Liver (tissue), 3 donors: ENCODE results near the gene ANO4.

Experiments
- GABPA ChIP-seq, 2 donors: IDR thresholded peaks in 1 of 2; conservative IDR thresholded peaks in 1 of 2; 2 replicates each; pipeline ENCODE4 v1.6.1; 2016; ENCODE audit warnings: antibody characterized with exemption in 2 of 2, mild to moderate bottlenecking in 1 of 2, moderate library complexity in 1 of 2
- HNF4A ChIP-seq, 2 donors: conservative IDR thresholded peaks; 2 replicates each; pipeline ENCODE4 v1.6.1; 2016; ENCODE audit warnings: antibody characterized with exemption in 2 of 2, mild to moderate bottlenecking in 2 of 2
- HNF4G ChIP-seq: IDR thresholded peaks from 2 replicates; pipeline ENCODE4 v1.6.1; 2016; ENCODE audit warnings: antibody characterized with exemption
- JUND ChIP-seq, 2 donors: IDR thresholded peaks; 2 replicates each; pipeline ENCODE4 v1.6.1; 2016; ENCODE audit warnings: antibody characterized with exemption in 2 of 2
- RAD21 ChIP-seq, 2 donors: IDR thresholded peaks; 2 replicates each; pipeline ENCODE4 v1.6.1; 2016; ENCODE audit warnings: antibody characterized with exemption in 2 of 2, mild to moderate bottlenecking in 2 of 2
- SP1 ChIP-seq: IDR thresholded peaks from 2 replicates; pipeline ENCODE4 v1.6.1; 2018; ENCODE audit warnings: antibody characterized with exemption, mild to moderate bottlenecking
- TAF1 ChIP-seq: conservative IDR thresholded peaks from 2 replicates; pipeline ENCODE4 v1.6.1; 2016; ENCODE audit warnings: antibody characterized with exemption, mild to moderate bottlenecking
- YY1 ChIP-seq: IDR thresholded peaks from 2 replicates; pipeline ENCODE4 v1.6.1; 2016; ENCODE audit warnings: antibody characterized with exemption, mild to moderate bottlenecking
- TF ChIP-seq, protein P1 (sequence below): fragments of 150-350 bp; IDR thresholded peaks from 2 replicates; pipeline ENCODE4 v1.5.1; 2017; ENCODE audit warnings: improper control_type of control experiment, low read depth, low read length; ENCODE audit not compliant: missing input control
- TF ChIP-seq, protein P2 (sequence below): IDR thresholded peaks from 2 replicates; pipeline ENCODE4 v1.6.1; 2016; ENCODE audit warnings: antibody characterized with exemption, mild to moderate bottlenecking
- TF ChIP-seq, protein P3 (sequence below): IDR thresholded peaks from 2 replicates; pipeline ENCODE4 v1.6.1; 2016; ENCODE audit warnings: antibody characterized with exemption
- TF ChIP-seq, protein P4 (sequence below): IDR thresholded peaks from 2 replicates; pipeline ENCODE4 v1.6.1; 2016; ENCODE audit warnings: antibody characterized with exemption
- TF ChIP-seq, protein P5 (sequence below): IDR thresholded peaks from 2 replicates; pipeline ENCODE4 v1.6.1; 2016; ENCODE audit warnings: antibody characterized with exemption
- donor health status: healthy.
- donor health status: healthy.

DNA sequence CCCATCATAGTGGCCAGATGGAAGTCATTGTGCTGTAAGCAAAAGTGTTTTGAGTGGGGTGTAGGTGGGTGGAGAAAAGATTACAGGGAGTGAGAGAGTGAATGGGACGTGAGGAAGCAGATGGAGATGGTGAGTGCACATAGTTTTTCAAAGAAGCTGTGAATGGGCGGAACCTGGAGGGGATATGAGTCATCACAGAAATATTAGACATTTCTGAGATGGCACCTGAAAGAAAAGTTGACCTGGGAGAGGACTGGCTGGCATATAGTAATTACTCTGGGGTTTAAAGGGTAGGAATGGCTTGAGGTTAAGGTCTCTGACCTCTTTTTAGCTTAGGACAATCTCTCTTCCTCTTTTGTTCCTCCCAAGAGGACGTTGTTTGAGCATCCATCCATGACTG is 50.5 kb downstream of the ANO4 start:
- TF ChIP-seq, protein P1, sequence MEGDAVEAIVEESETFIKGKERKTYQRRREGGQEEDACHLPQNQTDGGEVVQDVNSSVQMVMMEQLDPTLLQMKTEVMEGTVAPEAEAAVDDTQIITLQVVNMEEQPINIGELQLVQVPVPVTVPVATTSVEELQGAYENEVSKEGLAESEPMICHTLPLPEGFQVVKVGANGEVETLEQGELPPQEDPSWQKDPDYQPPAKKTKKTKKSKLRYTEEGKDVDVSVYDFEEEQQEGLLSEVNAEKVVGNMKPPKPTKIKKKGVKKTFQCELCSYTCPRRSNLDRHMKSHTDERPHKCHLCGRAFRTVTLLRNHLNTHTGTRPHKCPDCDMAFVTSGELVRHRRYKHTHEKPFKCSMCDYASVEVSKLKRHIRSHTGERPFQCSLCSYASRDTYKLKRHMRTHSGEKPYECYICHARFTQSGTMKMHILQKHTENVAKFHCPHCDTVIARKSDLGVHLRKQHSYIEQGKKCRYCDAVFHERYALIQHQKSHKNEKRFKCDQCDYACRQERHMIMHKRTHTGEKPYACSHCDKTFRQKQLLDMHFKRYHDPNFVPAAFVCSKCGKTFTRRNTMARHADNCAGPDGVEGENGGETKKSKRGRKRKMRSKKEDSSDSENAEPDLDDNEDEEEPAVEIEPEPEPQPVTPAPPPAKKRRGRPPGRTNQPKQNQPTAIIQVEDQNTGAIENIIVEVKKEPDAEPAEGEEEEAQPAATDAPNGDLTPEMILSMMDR: no peak
- TF ChIP-seq, protein P2, sequence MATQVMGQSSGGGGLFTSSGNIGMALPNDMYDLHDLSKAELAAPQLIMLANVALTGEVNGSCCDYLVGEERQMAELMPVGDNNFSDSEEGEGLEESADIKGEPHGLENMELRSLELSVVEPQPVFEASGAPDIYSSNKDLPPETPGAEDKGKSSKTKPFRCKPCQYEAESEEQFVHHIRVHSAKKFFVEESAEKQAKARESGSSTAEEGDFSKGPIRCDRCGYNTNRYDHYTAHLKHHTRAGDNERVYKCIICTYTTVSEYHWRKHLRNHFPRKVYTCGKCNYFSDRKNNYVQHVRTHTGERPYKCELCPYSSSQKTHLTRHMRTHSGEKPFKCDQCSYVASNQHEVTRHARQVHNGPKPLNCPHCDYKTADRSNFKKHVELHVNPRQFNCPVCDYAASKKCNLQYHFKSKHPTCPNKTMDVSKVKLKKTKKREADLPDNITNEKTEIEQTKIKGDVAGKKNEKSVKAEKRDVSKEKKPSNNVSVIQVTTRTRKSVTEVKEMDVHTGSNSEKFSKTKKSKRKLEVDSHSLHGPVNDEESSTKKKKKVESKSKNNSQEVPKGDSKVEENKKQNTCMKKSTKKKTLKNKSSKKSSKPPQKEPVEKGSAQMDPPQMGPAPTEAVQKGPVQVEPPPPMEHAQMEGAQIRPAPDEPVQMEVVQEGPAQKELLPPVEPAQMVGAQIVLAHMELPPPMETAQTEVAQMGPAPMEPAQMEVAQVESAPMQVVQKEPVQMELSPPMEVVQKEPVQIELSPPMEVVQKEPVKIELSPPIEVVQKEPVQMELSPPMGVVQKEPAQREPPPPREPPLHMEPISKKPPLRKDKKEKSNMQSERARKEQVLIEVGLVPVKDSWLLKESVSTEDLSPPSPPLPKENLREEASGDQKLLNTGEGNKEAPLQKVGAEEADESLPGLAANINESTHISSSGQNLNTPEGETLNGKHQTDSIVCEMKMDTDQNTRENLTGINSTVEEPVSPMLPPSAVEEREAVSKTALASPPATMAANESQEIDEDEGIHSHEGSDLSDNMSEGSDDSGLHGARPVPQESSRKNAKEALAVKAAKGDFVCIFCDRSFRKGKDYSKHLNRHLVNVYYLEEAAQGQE: no peak
- TF ChIP-seq JUND (IDR thresholded peaks at IDR 0.05) (no peak), GABPA (IDR thresholded peaks at IDR 0.05 in 1 of 2, conservative IDR thresholded peaks at IDR 0.05 in 1 of 2) (no peak), YY1 (no peak), HNF4A (conservative IDR thresholded peaks at IDR 0.05) (no peak), RAD21 (IDR thresholded peaks at IDR 0.05) (no peak), HNF4G (no peak), TAF1 (no peak), SP1 (no peak)
- TF ChIP-seq, protein P3, sequence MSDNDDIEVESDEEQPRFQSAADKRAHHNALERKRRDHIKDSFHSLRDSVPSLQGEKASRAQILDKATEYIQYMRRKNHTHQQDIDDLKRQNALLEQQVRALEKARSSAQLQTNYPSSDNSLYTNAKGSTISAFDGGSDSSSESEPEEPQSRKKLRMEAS: no peak
- TF ChIP-seq, protein P4, sequence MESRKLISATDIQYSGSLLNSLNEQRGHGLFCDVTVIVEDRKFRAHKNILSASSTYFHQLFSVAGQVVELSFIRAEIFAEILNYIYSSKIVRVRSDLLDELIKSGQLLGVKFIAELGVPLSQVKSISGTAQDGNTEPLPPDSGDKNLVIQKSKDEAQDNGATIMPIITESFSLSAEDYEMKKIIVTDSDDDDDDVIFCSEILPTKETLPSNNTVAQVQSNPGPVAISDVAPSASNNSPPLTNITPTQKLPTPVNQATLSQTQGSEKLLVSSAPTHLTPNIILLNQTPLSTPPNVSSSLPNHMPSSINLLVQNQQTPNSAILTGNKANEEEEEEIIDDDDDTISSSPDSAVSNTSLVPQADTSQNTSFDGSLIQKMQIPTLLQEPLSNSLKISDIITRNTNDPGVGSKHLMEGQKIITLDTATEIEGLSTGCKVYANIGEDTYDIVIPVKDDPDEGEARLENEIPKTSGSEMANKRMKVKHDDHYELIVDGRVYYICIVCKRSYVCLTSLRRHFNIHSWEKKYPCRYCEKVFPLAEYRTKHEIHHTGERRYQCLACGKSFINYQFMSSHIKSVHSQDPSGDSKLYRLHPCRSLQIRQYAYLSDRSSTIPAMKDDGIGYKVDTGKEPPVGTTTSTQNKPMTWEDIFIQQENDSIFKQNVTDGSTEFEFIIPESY: no peak
- TF ChIP-seq, protein P5, sequence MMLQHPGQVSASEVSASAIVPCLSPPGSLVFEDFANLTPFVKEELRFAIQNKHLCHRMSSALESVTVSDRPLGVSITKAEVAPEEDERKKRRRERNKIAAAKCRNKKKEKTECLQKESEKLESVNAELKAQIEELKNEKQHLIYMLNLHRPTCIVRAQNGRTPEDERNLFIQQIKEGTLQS: no peak
